ENCODE measurements around the gene CLASP1.
A peak's percentile ranks its signal among the peaks of the same experiment; 100 is the strongest.

The CLASP1 gene

GRCh38 chr2:121664713-121665112 lies 15.5 kb upstream of the CLASP1 start:
- TF ChIP-seq ARNTL (CRISPR knock-in tag; IDR thresholded peaks at IDR 0.05; ENCODE audit: borderline replicate concordance, low read depth) (no peak), PPARA (CRISPR knock-in tag; IDR thresholded peaks at IDR 0.05; ENCODE audit: borderline replicate concordance) (no peak), ZC3H10 (CRISPR knock-in tag; IDR thresholded peaks at IDR 0.05) (no peak), CREB5 (CRISPR knock-in tag; IDR thresholded peaks at IDR 0.05; ENCODE audit: low read depth) (no peak), ZNF70 (CRISPR knock-in tag; IDR thresholded peaks at IDR 0.05) (no peak), TCF4 (CRISPR knock-in tag; IDR thresholded peaks at IDR 0.05; ENCODE audit: borderline replicate concordance) (no peak), TSHZ2 (CRISPR knock-in tag; IDR thresholded peaks at IDR 0.05) (no peak)
- TF ChIP-seq, protein P1, sequence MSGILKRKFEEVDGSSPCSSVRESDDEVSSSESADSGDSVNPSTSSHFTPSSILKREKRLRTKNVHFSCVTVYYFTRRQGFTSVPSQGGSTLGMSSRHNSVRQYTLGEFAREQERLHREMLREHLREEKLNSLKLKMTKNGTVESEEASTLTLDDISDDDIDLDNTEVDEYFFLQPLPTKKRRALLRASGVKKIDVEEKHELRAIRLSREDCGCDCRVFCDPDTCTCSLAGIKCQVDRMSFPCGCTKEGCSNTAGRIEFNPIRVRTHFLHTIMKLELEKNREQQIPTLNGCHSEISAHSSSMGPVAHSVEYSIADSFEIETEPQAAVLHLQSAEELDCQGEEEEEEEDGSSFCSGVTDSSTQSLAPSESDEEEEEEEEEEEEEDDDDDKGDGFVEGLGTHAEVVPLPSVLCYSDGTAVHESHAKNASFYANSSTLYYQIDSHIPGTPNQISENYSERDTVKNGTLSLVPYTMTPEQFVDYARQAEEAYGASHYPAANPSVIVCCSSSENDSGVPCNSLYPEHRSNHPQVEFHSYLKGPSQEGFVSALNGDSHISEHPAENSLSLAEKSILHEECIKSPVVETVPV (CRISPR knock-in tag; IDR thresholded peaks at IDR 0.05) = no peak
- ATAC-seq = peak; percentile 57

GRCh38 chr2:121664086-121664485 lies 14.8 kb upstream of the CLASP1 start:
- no peak for TF ChIP-seq OSR1 (CRISPR knock-in tag; IDR thresholded peaks at IDR 0.05)
- TF ChIP-seq ISL1 (CRISPR knock-in tag; IDR thresholded peaks at IDR 0.05) = no peak
- no peak for TF ChIP-seq ZC3H10 (CRISPR knock-in tag; IDR thresholded peaks at IDR 0.05)
- TF ChIP-seq CREB5 (CRISPR knock-in tag; IDR thresholded peaks at IDR 0.05; ENCODE audit: low read depth) = no peak
- TF ChIP-seq TCF4 (CRISPR knock-in tag; IDR thresholded peaks at IDR 0.05; ENCODE audit: borderline replicate concordance) = no peak
- no peak for TF ChIP-seq GLIS3 (CRISPR knock-in tag; IDR thresholded peaks at IDR 0.05)
- no peak for TF ChIP-seq PATZ1 (CRISPR knock-in tag; IDR thresholded peaks at IDR 0.05; ENCODE audit: borderline replicate concordance)
- TF ChIP-seq ZNF70 (CRISPR knock-in tag; IDR thresholded peaks at IDR 0.05) = no peak
- no peak for TF ChIP-seq TSHZ2 (CRISPR knock-in tag; IDR thresholded peaks at IDR 0.05)
- no peak for TF ChIP-seq TOX (CRISPR knock-in tag; IDR thresholded peaks at IDR 0.05; ENCODE audit: borderline replicate concordance)
- TF ChIP-seq CSDC2 (CRISPR knock-in tag; IDR thresholded peaks at IDR 0.05) = no peak
- TF ChIP-seq, protein P1 (CRISPR knock-in tag; IDR thresholded peaks at IDR 0.05) = no peak
- no peak for TF ChIP-seq BACH2 (CRISPR knock-in tag; IDR thresholded peaks at IDR 0.05; ENCODE audit: borderline replicate concordance)
- TF ChIP-seq, protein P2, sequence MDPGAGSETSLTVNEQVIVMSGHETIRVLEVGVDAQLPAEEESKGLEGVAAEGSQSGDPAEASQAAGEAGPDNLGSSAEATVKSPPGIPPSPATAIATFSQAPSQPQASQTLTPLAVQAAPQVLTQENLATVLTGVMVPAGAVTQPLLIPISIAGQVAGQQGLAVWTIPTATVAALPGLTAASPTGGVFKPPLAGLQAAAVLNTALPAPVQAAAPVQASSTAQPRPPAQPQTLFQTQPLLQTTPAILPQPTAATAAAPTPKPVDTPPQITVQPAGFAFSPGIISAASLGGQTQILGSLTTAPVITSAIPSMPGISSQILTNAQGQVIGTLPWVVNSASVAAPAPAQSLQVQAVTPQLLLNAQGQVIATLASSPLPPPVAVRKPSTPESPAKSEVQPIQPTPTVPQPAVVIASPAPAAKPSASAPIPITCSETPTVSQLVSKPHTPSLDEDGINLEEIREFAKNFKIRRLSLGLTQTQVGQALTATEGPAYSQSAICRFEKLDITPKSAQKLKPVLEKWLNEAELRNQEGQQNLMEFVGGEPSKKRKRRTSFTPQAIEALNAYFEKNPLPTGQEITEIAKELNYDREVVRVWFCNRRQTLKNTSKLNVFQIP (CRISPR knock-in tag; IDR thresholded peaks at IDR 0.05; ENCODE audit: borderline replicate concordance, low read depth) = no peak
- TF ChIP-seq RARB (CRISPR knock-in tag; IDR thresholded peaks at IDR 0.05) = no peak
- TF ChIP-seq ZNF8 (CRISPR knock-in tag; IDR thresholded peaks at IDR 0.05) = no peak
- no peak for TF ChIP-seq ARNTL (CRISPR knock-in tag; IDR thresholded peaks at IDR 0.05; ENCODE audit: borderline replicate concordance, low read depth)
- TF ChIP-seq ESRRG (CRISPR knock-in tag; IDR thresholded peaks at IDR 0.05) = no peak
- ATAC-seq = peak; percentile 68

Measured in SK-N-SH treated with all-trans-retinoic acid at 6 μM for 48 hours (cell line).